Astrocyte (in vitro differentiated cells and primary cell): Measurements from ENCODE around the gene PACRG. TPM values are rescaled to one million over a fixed set of nuclear protein-coding genes. Genes with fewer than 3 reads are reported as not detected.

Source experiments
- DNase-seq: peaks from one replicate; pipeline ENCODE4 v3.0.0-alpha.2; 2010; ENCODE audit warnings: low read depth
- FAIRE-seq: peaks from 2 replicates; lab custom pipeline; 2011; peaks lifted over from hg19 to GRCh38; lab: Jason Lieb, UNC
- H2AFZ ChIP-seq: 2 replicates; pipeline ENCODE4 v1.6.0; 2012; ENCODE audit warnings: low read depth, low read length, inconsistent platforms
- H3K27ac ChIP-seq: 2 replicates; pipeline ENCODE4 v1.5.1; 2011; ENCODE audit warnings: low read depth, low read length, inconsistent platforms
- H3K27me3 ChIP-seq: 2 replicates; pipeline ENCODE4 v1.6.0; 2011; ENCODE audit warnings: low read length, inconsistent platforms; ENCODE audit not compliant: insufficient read depth
- H3K36me3 ChIP-seq: 2 replicates; pipeline ENCODE4 v1.5.1; 2011; ENCODE audit warnings: low read length, inconsistent platforms; ENCODE audit not compliant: insufficient read depth
- H3K4me1 ChIP-seq: 2 replicates; pipeline ENCODE4 v1.5.1; 2011; ENCODE audit warnings: low read length, inconsistent platforms; ENCODE audit not compliant: insufficient read depth
- H3K4me2 ChIP-seq: 2 replicates; pipeline ENCODE4 v1.6.0; 2012; ENCODE audit warnings: low read length, inconsistent platforms
- H3K4me3 ChIP-seq: 2 replicates; pipeline ENCODE4 v1.5.1; 2011; ENCODE audit warnings: low read depth, mild to moderate bottlenecking, low read length, inconsistent platforms; ENCODE audit not compliant: insufficient read depth
- H3K79me2 ChIP-seq: 2 replicates; pipeline ENCODE4 v1.6.0; 2012; ENCODE audit warnings: mild to moderate bottlenecking, low read length, inconsistent platforms; ENCODE audit not compliant: insufficient read depth
- H3K9ac ChIP-seq: 2 replicates; pipeline ENCODE4 v1.6.0; 2012; ENCODE audit warnings: mild to moderate bottlenecking, low read length, inconsistent platforms
- H3K9me3 ChIP-seq: 2 replicates; pipeline ENCODE4 v1.5.1; 2012; ENCODE audit warnings: low read depth, mild to moderate bottlenecking, low read length, inconsistent platforms; ENCODE audit not compliant: insufficient read depth
- H4K20me1 ChIP-seq: 2 replicates; pipeline ENCODE4 v1.6.0; 2012; ENCODE audit warnings: low read length, inconsistent platforms; ENCODE audit not compliant: insufficient read depth
- H3K27ac Mint-ChIP-seq: one replicate; pipeline ENCODE4 v1.8.0; 2021; ENCODE audit warnings: mild to moderate bottlenecking, mixed read lengths; ENCODE audit not compliant: unreplicated experiment
- H3K27me3 Mint-ChIP-seq: one replicate; pipeline ENCODE4 v1.8.0; 2021; ENCODE audit warnings: low read depth, mixed read lengths; ENCODE audit not compliant: unreplicated experiment
- H3K36me3 Mint-ChIP-seq: one replicate; pipeline ENCODE4 v1.8.0; 2021; ENCODE audit warnings: low read depth, mixed read lengths; ENCODE audit not compliant: unreplicated experiment
- H3K4me1 Mint-ChIP-seq: one replicate; pipeline ENCODE4 v1.8.0; 2021; ENCODE audit warnings: low read depth, mixed read lengths; ENCODE audit not compliant: unreplicated experiment
- H3K4me3 Mint-ChIP-seq: one replicate; pipeline ENCODE4 v1.8.0; 2021; ENCODE audit warnings: mild to moderate bottlenecking, moderate library complexity, mixed read lengths; ENCODE audit not compliant: unreplicated experiment
- H3K9me3 Mint-ChIP-seq: one replicate; pipeline ENCODE4 v1.8.0; 2021; ENCODE audit warnings: mild to moderate bottlenecking, mixed read lengths; ENCODE audit not compliant: unreplicated experiment
- EZH2 ChIP-seq: IDR thresholded peaks from 2 replicates; pipeline ENCODE4 v1.6.1; 2012; ENCODE audit warnings: mild to moderate bottlenecking, low read length, inconsistent platforms; ENCODE audit not compliant: insufficient read depth
- total RNA-seq: library from RNA; stranded (reverse); gene quantifications from 2 replicates; pipeline ENCODE4 v1.2.1, GENCODE V29; 2021
- TF ChIP-seq, protein P1 (sequence below): IDR thresholded peaks from 2 replicates; pipeline ENCODE4 v1.5.1; 2011; ENCODE audit warnings: low read depth, mild to moderate bottlenecking, inconsistent platforms, low read length, moderate library complexity; ENCODE audit not compliant: insufficient read depth

Gene PACRG
- total RNA-seq, 1 donor from 2014 or later: not detected

DNA sequence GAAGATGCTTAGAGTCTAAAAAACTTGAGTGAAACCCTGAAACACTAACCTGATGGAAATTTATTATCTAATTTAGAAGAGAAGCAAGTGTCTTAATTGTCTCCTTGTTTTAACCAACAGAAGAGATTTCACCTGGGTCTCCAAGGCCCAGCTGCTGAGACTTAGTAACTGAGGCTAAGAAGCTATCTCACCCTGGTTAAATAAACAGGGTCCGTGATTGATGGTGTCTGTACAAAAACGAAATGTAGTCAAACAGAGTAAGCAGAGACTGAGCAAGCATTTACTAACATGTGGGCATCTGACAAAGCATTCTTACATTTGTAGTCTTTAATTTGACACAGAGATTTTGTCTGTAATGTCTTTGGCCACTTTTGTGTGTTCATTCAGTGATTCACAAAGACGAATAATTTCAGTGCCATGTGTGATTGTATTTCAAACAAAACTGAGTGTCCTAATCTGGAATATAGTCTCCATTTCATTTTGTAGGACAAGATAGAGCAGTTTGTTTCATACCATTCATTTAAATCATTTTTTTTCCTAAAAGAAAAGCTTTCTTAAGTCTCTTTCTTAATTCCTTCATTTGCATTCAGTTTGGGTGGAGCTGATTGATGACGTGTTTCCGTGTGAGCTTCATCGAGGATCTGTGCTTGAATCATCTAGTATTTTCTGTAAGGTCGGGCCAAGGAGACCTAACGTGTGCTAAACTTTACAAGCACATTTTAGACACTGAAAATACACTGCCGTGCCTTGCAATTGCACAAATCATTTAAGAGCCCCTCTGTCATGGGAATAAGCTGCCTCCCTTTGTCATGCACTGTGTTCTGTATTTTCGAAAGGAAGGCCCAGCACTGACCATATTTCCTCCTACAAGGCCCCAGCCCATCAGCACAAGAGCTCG, 516.2 kb downstream of the PACRG start:
- H2AFZ ChIP-seq: peak overlapping the region; percentile 6
- H3K27ac Mint-ChIP-seq: no peak overlapping the region

DNA sequence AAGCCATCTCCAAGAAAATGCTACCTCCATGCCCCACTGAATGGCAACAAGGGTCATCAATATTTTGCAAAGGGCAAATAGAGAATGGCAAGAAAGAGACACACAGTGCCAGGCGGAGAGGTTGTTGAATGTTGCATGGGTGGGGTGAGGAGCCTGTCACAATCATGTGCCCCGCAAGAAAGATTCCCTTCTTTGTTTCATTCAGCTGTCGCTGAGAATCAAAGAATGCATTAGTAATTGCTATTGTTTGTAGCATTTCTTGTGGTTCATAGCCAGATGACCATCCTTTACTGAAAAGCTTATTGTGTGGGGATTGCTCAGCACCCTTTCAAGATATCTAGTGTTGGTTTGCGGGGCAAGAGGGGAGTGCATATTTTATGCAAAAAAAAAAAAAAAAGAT, 520.3 kb downstream of the PACRG start:
- DNase-seq (no peak), FAIRE-seq (no peak)
- no peak overlapping the region for H3K27ac ChIP-seq
- H3K4me1 Mint-ChIP-seq: no peaks in the 10 kb centered on the region
- no peak for TF ChIP-seq EZH2
- TF ChIP-seq, protein P1, sequence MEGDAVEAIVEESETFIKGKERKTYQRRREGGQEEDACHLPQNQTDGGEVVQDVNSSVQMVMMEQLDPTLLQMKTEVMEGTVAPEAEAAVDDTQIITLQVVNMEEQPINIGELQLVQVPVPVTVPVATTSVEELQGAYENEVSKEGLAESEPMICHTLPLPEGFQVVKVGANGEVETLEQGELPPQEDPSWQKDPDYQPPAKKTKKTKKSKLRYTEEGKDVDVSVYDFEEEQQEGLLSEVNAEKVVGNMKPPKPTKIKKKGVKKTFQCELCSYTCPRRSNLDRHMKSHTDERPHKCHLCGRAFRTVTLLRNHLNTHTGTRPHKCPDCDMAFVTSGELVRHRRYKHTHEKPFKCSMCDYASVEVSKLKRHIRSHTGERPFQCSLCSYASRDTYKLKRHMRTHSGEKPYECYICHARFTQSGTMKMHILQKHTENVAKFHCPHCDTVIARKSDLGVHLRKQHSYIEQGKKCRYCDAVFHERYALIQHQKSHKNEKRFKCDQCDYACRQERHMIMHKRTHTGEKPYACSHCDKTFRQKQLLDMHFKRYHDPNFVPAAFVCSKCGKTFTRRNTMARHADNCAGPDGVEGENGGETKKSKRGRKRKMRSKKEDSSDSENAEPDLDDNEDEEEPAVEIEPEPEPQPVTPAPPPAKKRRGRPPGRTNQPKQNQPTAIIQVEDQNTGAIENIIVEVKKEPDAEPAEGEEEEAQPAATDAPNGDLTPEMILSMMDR: no peak
- H3K36me3 ChIP-seq: no peaks in the 10 kb centered on the region
- H3K79me2 ChIP-seq: no peaks in the 10 kb centered on the region
- H3K27ac Mint-ChIP-seq: no peak overlapping the region
- no peak overlapping the region for H3K4me2 ChIP-seq
- no peaks in the 10 kb centered on the region for H3K27me3 ChIP-seq
- no peaks in the 10 kb centered on the region for H4K20me1 ChIP-seq
- H3K4me3 ChIP-seq: no peak overlapping the region
- H3K9me3 ChIP-seq: no peaks in the 10 kb centered on the region
- H3K27me3 Mint-ChIP-seq: peaks cover 4% of the 10 kb centered on the region
- no peak overlapping the region for H3K9ac ChIP-seq
- H3K36me3 Mint-ChIP-seq: no peaks in the 10 kb centered on the region
- H3K9me3 Mint-ChIP-seq: peaks cover 2% of the 10 kb centered on the region
- H3K4me3 Mint-ChIP-seq: no peak overlapping the region
- no peak overlapping the region for H2AFZ ChIP-seq
- H3K4me1 ChIP-seq: peaks cover 10% of the 10 kb centered on the region

More for the DNA sequence above, 516.2 kb downstream of the PACRG start:
- Histone ChIP-seq H3K79me2 (no peaks in the 10 kb centered on the region), H3K9me3 (no peaks in the 10 kb centered on the region), H3K36me3 (no peaks in the 10 kb centered on the region), H3K9ac (no peak overlapping the region), H3K4me3 (no peak overlapping the region), H4K20me1 (no peaks in the 10 kb centered on the region), H3K4me1 (peaks cover 2% of the 10 kb centered on the region), H3K27me3 (no peaks in the 10 kb centered on the region), H3K4me2 (no peak overlapping the region), H3K27ac (no peak overlapping the region)
- H3K9me3 Mint-ChIP-seq: peaks cover 2% of the 10 kb centered on the region
- FAIRE-seq (no peak), DNase-seq (peak; percentile 33)
- H3K4me3 Mint-ChIP-seq: no peak overlapping the region
- H3K36me3 Mint-ChIP-seq: no peaks in the 10 kb centered on the region
- H3K4me1 Mint-ChIP-seq: no peaks in the 10 kb centered on the region
- H3K27me3 Mint-ChIP-seq: no peaks in the 10 kb centered on the region
- no peak for TF ChIP-seq EZH2
- TF ChIP-seq, protein P1: no peak

DNA sequence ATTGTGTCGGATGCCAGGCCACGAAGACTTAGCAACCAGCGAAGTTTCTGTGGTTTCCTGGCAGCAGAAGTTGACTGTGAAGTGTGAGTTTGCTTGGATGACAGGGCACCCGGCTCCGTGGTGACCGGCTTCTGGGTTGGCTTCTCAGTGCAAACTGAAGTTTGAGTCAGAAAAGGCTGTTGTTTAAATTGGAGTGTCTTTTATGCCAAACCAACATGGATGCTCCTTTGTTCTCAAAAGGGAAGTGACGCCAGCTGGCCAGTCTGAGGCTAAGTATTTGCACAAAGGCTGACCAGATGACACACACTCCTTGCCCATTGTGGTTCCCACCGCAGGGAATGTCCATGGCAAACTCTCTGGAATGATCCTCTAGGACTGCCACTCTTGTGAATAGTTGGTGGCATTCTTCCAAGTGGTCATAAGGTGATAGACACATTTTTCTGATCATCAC, 521.9 kb downstream of the PACRG start:
- H3K9me3 Mint-ChIP-seq: peaks cover 2% of the 10 kb centered on the region
- peak overlapping the region; percentile 28 for H3K9ac ChIP-seq

More for the DNA sequence above, 521.9 kb downstream of the PACRG start:
- H3K27me3 Mint-ChIP-seq: peaks cover 4% of the 10 kb centered on the region
- Histone ChIP-seq H3K4me3 (no peak overlapping the region), H3K4me1 (peaks cover 8% of the 10 kb centered on the region), H3K27ac (peak overlapping the region; percentile 70), H3K9me3 (no peaks in the 10 kb centered on the region), H4K20me1 (no peaks in the 10 kb centered on the region), H3K27me3 (no peaks in the 10 kb centered on the region), H2AFZ (peak overlapping the region; percentile 74), H3K4me2 (peak overlapping the region; percentile 60), H3K36me3 (no peaks in the 10 kb centered on the region), H3K79me2 (no peaks in the 10 kb centered on the region)
- FAIRE-seq: no peak
- no peak overlapping the region for H3K4me3 Mint-ChIP-seq
- no peak overlapping the region for H3K27ac Mint-ChIP-seq
- peak; percentile 81 for DNase-seq
- H3K36me3 Mint-ChIP-seq: no peaks in the 10 kb centered on the region
- no peak for TF ChIP-seq EZH2
- TF ChIP-seq, protein P1: no peak
- no peaks in the 10 kb centered on the region for H3K4me1 Mint-ChIP-seq
